NCI-H1417 treated with DMSO at 0.1 percent for 48 hours (cell line): ENCODE data around the gene RELB.

ENCODE experiments used
- DNase-seq: peaks from one replicate; lab custom pipeline; 2025; lab: John Stamatoyannopoulos, UW

Gene RELB

GRCh38 chr19:45079911-45080370 lies 78.7 kb downstream of the RELB start:
- DNase-seq, result no peak

GRCh38 chr19:45082170-45082569 lies 80.9 kb downstream of the RELB start:
- DNase-seq, result no peak

GRCh38 chr19:45086480-45086879 lies 85.2 kb downstream of the RELB start:
- no peak for DNase-seq

- no peak for DNase-seq
These were observed 86.3 kb downstream of the RELB start for GRCh38 chr19:45087531-45087930.
